ENCODE results near the gene FOCAD. TPM values are rescaled to one million over a fixed set of nuclear protein-coding genes. Genes with fewer than 3 reads are reported as not detected.

Gene FOCAD
- total and polyA plus RNA-seq, 2 donors (not counting 1 experiment from before 2014, with no cell fraction given) = 4.0 to 10.1 TPM

DNA sequence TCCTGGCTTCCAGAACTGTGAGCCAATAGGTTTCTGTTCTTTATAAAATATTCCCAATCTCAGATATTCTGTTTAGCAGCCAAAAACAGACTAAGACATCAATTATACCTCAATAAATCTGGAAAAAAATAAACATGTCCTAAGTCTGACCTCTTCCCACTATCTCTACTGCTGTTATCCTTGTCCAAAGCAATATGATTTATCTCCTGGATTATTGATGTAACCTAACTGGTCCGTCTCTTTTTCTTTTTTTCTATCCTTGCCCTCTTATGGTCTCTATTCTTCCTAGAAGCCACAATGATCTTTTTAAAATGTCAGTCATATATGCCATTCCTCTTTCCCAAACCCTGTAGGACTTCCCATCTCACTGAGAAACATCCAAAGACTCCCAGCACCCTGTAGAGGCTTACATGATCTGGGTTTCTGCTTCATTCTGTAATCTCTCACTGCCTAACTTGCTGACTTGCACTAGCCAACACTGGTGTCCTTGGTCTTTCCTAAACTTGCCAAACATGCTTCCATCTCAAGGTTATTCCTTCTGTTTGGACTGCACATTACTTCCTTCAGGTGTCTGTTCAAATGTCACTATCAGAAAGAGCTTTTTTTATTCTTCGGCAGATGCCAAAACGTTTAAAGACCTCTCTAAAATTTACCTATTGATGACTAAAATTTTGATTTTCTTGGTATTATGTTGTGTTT is 13.1 kb downstream of the FOCAD start:
- intact Hi-C loops (cut with micrococcal nuclease) = no loop called here
- ChIA-PET CTCF (no interaction called here), POLR2A (no interaction called here)
- Histone ChIP-seq H4K20me1 (ENCODE audit: control insufficient read depth, insufficient read depth, low read length, poor library complexity, severe bottlenecking) (no peaks in the 10 kb centered on the region), H3K79me2 (ENCODE audit: control insufficient read depth, insufficient read depth, low read length) (peaks cover 3% of the 10 kb centered on the region), H3K27me3 (replicated peaks in 1 of 4; ENCODE audit: control extremely low read depth in 1 of 4, control insufficient read depth in 3 of 4, insufficient read depth in 4 of 4, low read length in 3 of 4) (no peaks in the 10 kb centered on the region), H3K4me2 (replicated peaks; ENCODE audit: low read depth, low read length, poor library complexity, severe bottlenecking) (no peak overlapping the region), H3K27ac (ENCODE audit: low read length in 2 of 2) (no peak overlapping the region), H3K4me1 (ENCODE audit: control insufficient read depth in 2 of 2, insufficient read depth in 2 of 2, low read length in 2 of 2) (no peaks in the 10 kb centered on the region), H2AFZ (ENCODE audit: insufficient read depth, low read depth, low read length, poor library complexity, severe bottlenecking) (no peak overlapping the region), H3K9ac (ENCODE audit: low read length) (no peak overlapping the region), H3K36me3 (replicated peaks in 1 of 2; ENCODE audit: control extremely low read depth in 1 of 2, control insufficient read depth in 1 of 2, extremely low read depth in 1 of 2, insufficient read depth in 2 of 2, low read length in 1 of 2) (no peaks in the 10 kb centered on the region), H3K4me3 (ENCODE audit: control extremely low read depth in 1 of 5, extremely low read depth in 1 of 5, insufficient read depth in 1 of 5, low read depth in 2 of 5, low read length in 4 of 5) (no peak overlapping the region), H3K9me3 (ENCODE audit: control extremely low read depth in 1 of 3, control insufficient read depth in 2 of 3, insufficient read depth in 1 of 3, low read length in 2 of 3) (no peaks in the 10 kb centered on the region)
- Mint-ChIP-seq H3K27me3 (no peaks in the 10 kb centered on the region), H3K27ac (no peak overlapping the region), H3K4me3 (no peak overlapping the region), H3K4me1 (no peaks in the 10 kb centered on the region), H3K9me3 (ENCODE audit: insufficient read depth) (no peaks in the 10 kb centered on the region)
- DNase-seq (no peak), ATAC-seq (ENCODE audit: low read depth) (no peak)
- TF ChIP-seq EZH2 (IDR thresholded peaks at IDR 0.05; ENCODE audit: borderline replicate concordance, insufficient read depth, low read depth, low read length, poor library complexity, severe bottlenecking) = no peak
- TF ChIP-seq, protein P1, sequence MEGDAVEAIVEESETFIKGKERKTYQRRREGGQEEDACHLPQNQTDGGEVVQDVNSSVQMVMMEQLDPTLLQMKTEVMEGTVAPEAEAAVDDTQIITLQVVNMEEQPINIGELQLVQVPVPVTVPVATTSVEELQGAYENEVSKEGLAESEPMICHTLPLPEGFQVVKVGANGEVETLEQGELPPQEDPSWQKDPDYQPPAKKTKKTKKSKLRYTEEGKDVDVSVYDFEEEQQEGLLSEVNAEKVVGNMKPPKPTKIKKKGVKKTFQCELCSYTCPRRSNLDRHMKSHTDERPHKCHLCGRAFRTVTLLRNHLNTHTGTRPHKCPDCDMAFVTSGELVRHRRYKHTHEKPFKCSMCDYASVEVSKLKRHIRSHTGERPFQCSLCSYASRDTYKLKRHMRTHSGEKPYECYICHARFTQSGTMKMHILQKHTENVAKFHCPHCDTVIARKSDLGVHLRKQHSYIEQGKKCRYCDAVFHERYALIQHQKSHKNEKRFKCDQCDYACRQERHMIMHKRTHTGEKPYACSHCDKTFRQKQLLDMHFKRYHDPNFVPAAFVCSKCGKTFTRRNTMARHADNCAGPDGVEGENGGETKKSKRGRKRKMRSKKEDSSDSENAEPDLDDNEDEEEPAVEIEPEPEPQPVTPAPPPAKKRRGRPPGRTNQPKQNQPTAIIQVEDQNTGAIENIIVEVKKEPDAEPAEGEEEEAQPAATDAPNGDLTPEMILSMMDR (IDR thresholded peaks at IDR 0.05) = no peak
- 100% methylated on average over 1 of the region's 3 CpGs for WGBS (ENCODE audit: insufficient coverage)

DNA sequence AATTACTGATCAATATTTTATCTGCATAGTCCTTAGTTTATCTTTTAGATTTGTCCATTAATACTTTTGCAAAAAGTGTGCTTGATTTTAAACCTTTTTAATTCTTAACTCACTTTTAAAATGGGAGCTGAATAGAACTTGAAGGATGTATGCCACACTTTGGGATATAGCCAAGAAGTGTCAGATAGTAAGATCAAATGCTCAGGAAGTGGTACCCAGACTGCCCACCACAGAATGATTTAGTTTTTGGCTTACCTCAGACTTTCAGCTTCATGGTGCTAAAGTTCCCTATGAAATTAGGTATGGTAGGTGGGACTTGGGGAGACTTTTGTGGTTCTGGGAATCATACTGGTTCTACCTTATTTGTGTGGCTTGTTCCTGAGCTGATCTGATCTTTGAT is 14.7 kb downstream of the FOCAD start:
- POLR2A ChIA-PET = no interaction called here
- H3K9ac ChIP-seq (ENCODE audit: low read length) = no peak overlapping the region
- H3K36me3 ChIP-seq (replicated peaks in 1 of 2; ENCODE audit: control extremely low read depth in 1 of 2, control insufficient read depth in 1 of 2, extremely low read depth in 1 of 2, insufficient read depth in 2 of 2, low read length in 1 of 2) = no peaks in the 10 kb centered on the region
- Mint-ChIP-seq H3K4me3 (no peak overlapping the region), H3K27me3 (no peaks in the 10 kb centered on the region), H3K27ac (no peak overlapping the region), H3K9me3 (ENCODE audit: insufficient read depth) (no peaks in the 10 kb centered on the region), H3K4me1 (no peaks in the 10 kb centered on the region)
- CTCF ChIA-PET = no interaction called here
- peaks cover 3% of the 10 kb centered on the region for H3K79me2 ChIP-seq (ENCODE audit: control insufficient read depth, insufficient read depth, low read length)
- H2AFZ ChIP-seq (ENCODE audit: insufficient read depth, low read depth, low read length, poor library complexity, severe bottlenecking) = no peak overlapping the region
- no peaks in the 10 kb centered on the region for H3K27me3 ChIP-seq (replicated peaks in 1 of 4; ENCODE audit: control extremely low read depth in 1 of 4, control insufficient read depth in 3 of 4, insufficient read depth in 4 of 4, low read length in 3 of 4)
- ATAC-seq (ENCODE audit: low read depth) (no peak), DNase-seq (no peak)
- no peak overlapping the region for H3K4me2 ChIP-seq (replicated peaks; ENCODE audit: low read depth, low read length, poor library complexity, severe bottlenecking)
- no peaks in the 10 kb centered on the region for H3K4me1 ChIP-seq (ENCODE audit: control insufficient read depth in 2 of 2, insufficient read depth in 2 of 2, low read length in 2 of 2)
- H3K27ac ChIP-seq (ENCODE audit: low read length in 2 of 2) = no peak overlapping the region
- intact Hi-C loops (cut with micrococcal nuclease) = no loop called here
- no peaks in the 10 kb centered on the region for H3K9me3 ChIP-seq (ENCODE audit: control extremely low read depth in 1 of 3, control insufficient read depth in 2 of 3, insufficient read depth in 1 of 3, low read length in 2 of 3)
- no peaks in the 10 kb centered on the region for H4K20me1 ChIP-seq (ENCODE audit: control insufficient read depth, insufficient read depth, low read length, poor library complexity, severe bottlenecking)
- TF ChIP-seq, protein P1 (IDR thresholded peaks at IDR 0.05) = no peak
- TF ChIP-seq EZH2 (IDR thresholded peaks at IDR 0.05; ENCODE audit: borderline replicate concordance, insufficient read depth, low read depth, low read length, poor library complexity, severe bottlenecking) = no peak
- no peak overlapping the region for H3K4me3 ChIP-seq (ENCODE audit: control extremely low read depth in 1 of 5, extremely low read depth in 1 of 5, insufficient read depth in 1 of 5, low read depth in 2 of 5, low read length in 4 of 5)
